Measurements from ENCODE around the gene PDE3B. TPM values are rescaled to one million over a fixed set of nuclear protein-coding genes. Genes with fewer than 3 reads are reported as not detected.

PDE3B gene
- total and polyA plus RNA-seq, 2 of the 8 experiments (the other 6 are each of a cell fraction or from before 2014, with no cell fraction given): 2.7 to 10.9 TPM

DNA sequence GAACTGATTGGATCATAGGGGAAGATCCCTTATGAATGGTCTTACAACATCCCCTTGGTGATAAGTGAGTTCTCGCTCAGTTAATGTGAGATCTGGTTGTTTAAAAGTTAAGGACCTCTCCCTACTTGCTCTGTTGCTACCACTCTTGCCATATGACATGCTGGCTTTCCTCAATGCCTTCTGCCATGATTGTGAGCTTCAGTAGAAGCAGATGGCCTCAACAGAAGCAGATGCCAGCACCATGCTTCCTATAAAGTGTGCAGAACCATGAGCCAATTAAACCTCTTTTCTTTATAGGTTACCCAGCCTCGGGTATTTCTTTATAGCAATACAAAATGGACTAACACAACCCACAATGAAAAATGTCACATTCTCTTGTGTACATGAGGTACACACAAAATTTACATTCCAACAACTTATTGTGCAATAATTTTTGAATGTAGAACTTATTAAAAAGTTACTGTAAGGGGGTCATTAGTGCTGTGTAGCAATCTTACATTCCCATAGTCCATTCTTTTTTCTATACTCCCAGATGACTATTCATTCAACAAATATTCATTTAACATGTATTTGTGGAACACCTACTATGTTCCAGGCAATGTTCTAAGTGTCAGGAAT lies 238.1 kb downstream of the PDE3B start:
- Histone ChIP-seq H4K8ac (ENCODE audit: extremely low read depth, insufficient read depth, low read length) (no peak overlapping the region), H3K23ac (ENCODE audit: insufficient read length) (no peak overlapping the region), H4K5ac (ENCODE audit: insufficient read length, low read depth, low read length) (no peak overlapping the region), H2BK12ac (ENCODE audit: low read depth, low read length) (no peak overlapping the region), H2BK5ac (ENCODE audit: low read depth, low read length) (no peak overlapping the region), H3K18ac (ENCODE audit: extremely low read depth, low read length) (no peak overlapping the region), H3K4me3 (ENCODE audit: extremely low read depth in 1 of 4, insufficient read depth in 2 of 4, low read depth in 3 of 4, low read length in 4 of 4) (no peak overlapping the region), H2AK5ac (ENCODE audit: low read depth, low read length) (no peak overlapping the region), H3K79me2 (ENCODE audit: control insufficient read depth in 1 of 2, insufficient read depth in 2 of 2, low read length in 2 of 2) (no peaks in the 10 kb centered on the region), H2BK120ac (replicated peaks; ENCODE audit: low read depth, low read length) (no peak overlapping the region), H3K4me1 (replicated peaks in 1 of 4; ENCODE audit: control insufficient read depth in 3 of 4, insufficient read depth in 4 of 4, low read length in 3 of 4) (no peaks in the 10 kb centered on the region), H2BK20ac (ENCODE audit: low read length) (no peak overlapping the region), H3K27me3 (replicated peaks in 1 of 4; ENCODE audit: control insufficient read depth in 3 of 4, extremely low read depth in 1 of 4, insufficient read depth in 3 of 4, low read length in 3 of 4) (no peaks in the 10 kb centered on the region), H3K27ac (ENCODE audit: low read depth, low read length) (no peak overlapping the region), H3K14ac (ENCODE audit: insufficient read length) (no peak overlapping the region), H4K20me1 (replicated peaks in 1 of 2; ENCODE audit: control insufficient read depth in 1 of 2, insufficient read depth in 2 of 2, low read length in 2 of 2) (peaks cover 0 to 2% of the 10 kb centered on the region in 2 experiments), H2BK15ac (ENCODE audit: low read length) (no peak overlapping the region), H3K36me3 (ENCODE audit: control insufficient read depth in 2 of 4, insufficient read depth in 4 of 4, low read length in 3 of 4) (peaks cover 0 to 3% (median 1%) of the 10 kb centered on the region in 4 experiments; a peak in 4 of 8 replicates), H3K79me1 (ENCODE audit: low read depth, low read length) (no peaks in the 10 kb centered on the region), H4K91ac (replicated peaks; ENCODE audit: insufficient read length, low read length) (no peak overlapping the region), H2AFZ (ENCODE audit: low read length) (no peak overlapping the region), H3K23me2 (ENCODE audit: low read depth, low read length) (no peaks in the 10 kb centered on the region), H3K9ac (replicated peaks in 1 of 4; ENCODE audit: extremely low read depth in 1 of 4, low read depth in 3 of 4, low read length in 3 of 4) (no peak overlapping the region), H3K56ac (replicated peaks; ENCODE audit: insufficient read length, low read depth, low read length) (no peak overlapping the region), H3K4me2 (ENCODE audit: insufficient read depth in 1 of 2, low read depth in 2 of 2, low read length in 2 of 2) (no peak overlapping the region), H3K4ac (replicated peaks; ENCODE audit: insufficient read length, low read depth, low read length) (no peak overlapping the region), H3K9me3 (ENCODE audit: insufficient read depth in 2 of 2, low read depth in 1 of 2, low read length in 1 of 2) (no peaks in the 10 kb centered on the region)
- WGBS, 2 experiments (ENCODE audit: extremely low coverage in 1 of 2, insufficient coverage in 1 of 2, insufficient read length in 1 of 2, insufficient replicate concordance in 2 of 2, low coverage in 1 of 2, low lambda C conversion rate in 2 of 2, missing lambda C conversion rate in 1 of 2): 97% methylated on average over 2 of the region's 2 CpGs; no CpG with 5 or more reads in 1 of the 2 experiments
- CTCF ChIA-PET (ENCODE audit: partially characterized antibody): interaction anchor here (0.6 kb wide), 1 partner anchor 203 kb away, joined by 3 read pairs; no protein-coding TSS in a partner anchor
- FAIRE-seq: no peak
- POLR2A ChIA-PET (ENCODE audit: partially characterized antibody): no interaction called here
- no peak for DNase-seq (ENCODE audit: low read depth in 1 of 2, low spot score in 2 of 2)
- TF ChIP-seq, protein P1, sequence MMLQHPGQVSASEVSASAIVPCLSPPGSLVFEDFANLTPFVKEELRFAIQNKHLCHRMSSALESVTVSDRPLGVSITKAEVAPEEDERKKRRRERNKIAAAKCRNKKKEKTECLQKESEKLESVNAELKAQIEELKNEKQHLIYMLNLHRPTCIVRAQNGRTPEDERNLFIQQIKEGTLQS (IDR thresholded peaks at IDR 0.05; ENCODE audit: insufficient read depth, low read depth, low read length): no peak
- no peak for TF ChIP-seq RBBP5 (IDR thresholded peaks at IDR 0.05; ENCODE audit: borderline replicate concordance, low read depth, low read length)
- no peak for TF ChIP-seq KDM1A (IDR thresholded peaks at IDR 0.05; ENCODE audit: borderline replicate concordance, low read length)
- TF ChIP-seq SUZ12 (IDR thresholded peaks at IDR 0.05; ENCODE audit: low read length): no peak
- no peak for TF ChIP-seq SRF (IDR thresholded peaks at IDR 0.05; ENCODE audit: low read depth, low read length)
- TF ChIP-seq SIX5 (IDR thresholded peaks at IDR 0.05; ENCODE audit: low read depth, low read length): no peak
- no peak for TF ChIP-seq SP1 (IDR thresholded peaks at IDR 0.05; ENCODE audit: low read depth, low read length)
- TF ChIP-seq KDM5A (IDR thresholded peaks at IDR 0.05; ENCODE audit: low read length): no peak
- no peak for TF ChIP-seq CBX5 (IDR thresholded peaks at IDR 0.05; ENCODE audit: low read depth, low read length)
- no peak for TF ChIP-seq TBP (IDR thresholded peaks at IDR 0.05; ENCODE audit: low read depth, low read length)
- TF ChIP-seq, protein P2, sequence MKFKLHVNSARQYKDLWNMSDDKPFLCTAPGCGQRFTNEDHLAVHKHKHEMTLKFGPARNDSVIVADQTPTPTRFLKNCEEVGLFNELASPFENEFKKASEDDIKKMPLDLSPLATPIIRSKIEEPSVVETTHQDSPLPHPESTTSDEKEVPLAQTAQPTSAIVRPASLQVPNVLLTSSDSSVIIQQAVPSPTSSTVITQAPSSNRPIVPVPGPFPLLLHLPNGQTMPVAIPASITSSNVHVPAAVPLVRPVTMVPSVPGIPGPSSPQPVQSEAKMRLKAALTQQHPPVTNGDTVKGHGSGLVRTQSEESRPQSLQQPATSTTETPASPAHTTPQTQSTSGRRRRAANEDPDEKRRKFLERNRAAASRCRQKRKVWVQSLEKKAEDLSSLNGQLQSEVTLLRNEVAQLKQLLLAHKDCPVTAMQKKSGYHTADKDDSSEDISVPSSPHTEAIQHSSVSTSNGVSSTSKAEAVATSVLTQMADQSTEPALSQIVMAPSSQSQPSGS (IDR thresholded peaks at IDR 0.05; ENCODE audit: low read length): no peak

Data from H1 (cell line).